ENCODE data around the gene VPS37D.

DNA sequence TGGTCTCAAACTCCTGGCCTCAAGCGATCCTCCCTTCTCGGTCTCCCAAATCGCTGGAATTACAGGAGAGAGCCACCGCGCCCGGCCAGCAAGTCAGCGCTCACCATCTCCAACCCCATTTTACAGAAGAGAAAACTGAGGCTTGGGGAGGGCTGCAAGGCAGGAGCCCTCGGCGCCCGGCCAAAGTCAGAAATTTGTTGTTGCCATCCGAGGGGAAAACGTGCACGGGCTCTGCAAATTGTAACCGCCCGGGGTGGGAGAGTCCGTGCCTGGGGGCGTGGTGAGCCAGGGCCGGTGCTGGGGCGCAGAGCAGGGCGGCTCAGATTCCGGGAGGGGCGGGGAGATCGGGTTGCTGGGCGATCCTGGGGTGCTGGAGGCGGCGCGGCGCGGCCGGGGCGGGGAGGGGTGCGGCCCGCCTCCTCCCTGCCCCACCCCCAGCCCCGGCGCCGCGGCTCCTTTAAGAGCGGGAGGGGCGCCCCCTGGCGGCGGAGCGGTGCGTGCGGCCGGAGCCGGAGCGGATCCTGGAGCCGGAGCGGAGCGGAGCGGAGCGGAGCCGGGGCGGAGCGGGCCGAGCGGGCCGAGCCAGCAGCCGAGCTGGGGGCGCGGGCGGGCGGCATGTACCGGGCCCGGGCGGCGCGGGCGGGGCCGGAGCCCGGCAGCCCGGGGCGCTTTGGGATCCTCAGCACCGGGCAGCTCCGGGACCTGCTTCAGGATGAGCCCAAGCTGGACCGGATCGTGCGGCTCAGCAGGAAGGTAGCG is at the start of gene VPS37D:
- TF ChIP-seq, protein P1, sequence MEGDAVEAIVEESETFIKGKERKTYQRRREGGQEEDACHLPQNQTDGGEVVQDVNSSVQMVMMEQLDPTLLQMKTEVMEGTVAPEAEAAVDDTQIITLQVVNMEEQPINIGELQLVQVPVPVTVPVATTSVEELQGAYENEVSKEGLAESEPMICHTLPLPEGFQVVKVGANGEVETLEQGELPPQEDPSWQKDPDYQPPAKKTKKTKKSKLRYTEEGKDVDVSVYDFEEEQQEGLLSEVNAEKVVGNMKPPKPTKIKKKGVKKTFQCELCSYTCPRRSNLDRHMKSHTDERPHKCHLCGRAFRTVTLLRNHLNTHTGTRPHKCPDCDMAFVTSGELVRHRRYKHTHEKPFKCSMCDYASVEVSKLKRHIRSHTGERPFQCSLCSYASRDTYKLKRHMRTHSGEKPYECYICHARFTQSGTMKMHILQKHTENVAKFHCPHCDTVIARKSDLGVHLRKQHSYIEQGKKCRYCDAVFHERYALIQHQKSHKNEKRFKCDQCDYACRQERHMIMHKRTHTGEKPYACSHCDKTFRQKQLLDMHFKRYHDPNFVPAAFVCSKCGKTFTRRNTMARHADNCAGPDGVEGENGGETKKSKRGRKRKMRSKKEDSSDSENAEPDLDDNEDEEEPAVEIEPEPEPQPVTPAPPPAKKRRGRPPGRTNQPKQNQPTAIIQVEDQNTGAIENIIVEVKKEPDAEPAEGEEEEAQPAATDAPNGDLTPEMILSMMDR (conservative IDR thresholded peaks at IDR 0.05; ENCODE audit: low read depth, low read length): peak; percentile 98
- TF ChIP-seq RAD21 (IDR thresholded peaks at IDR 0.05; ENCODE audit: low read length): peak; percentile 66
- TF ChIP-seq MXI1 (IDR thresholded peaks at IDR 0.05; ENCODE audit: borderline replicate concordance, low read depth, low read length): peak; percentile 33; the same call in 1 of the 2 replicates
- no peak for TF ChIP-seq POLR2A (IDR thresholded peaks at IDR 0.05; ENCODE audit: low read depth, low read length)
- no peak for TF ChIP-seq RFX5 (IDR thresholded peaks at IDR 0.05; ENCODE audit: low read depth, low read length)
- no peak; the same call in 1 of the 2 replicates for TF ChIP-seq BHLHE40 (IDR thresholded peaks at IDR 0.05; ENCODE audit: low read depth, low read length)
- TF ChIP-seq SMC3 (IDR thresholded peaks at IDR 0.05; ENCODE audit: low read depth, low read length): peak; percentile 69
- TF ChIP-seq MAFK (IDR thresholded peaks at IDR 0.05; ENCODE audit: low read depth, low read length): no peak
- TF ChIP-seq, protein P2, sequence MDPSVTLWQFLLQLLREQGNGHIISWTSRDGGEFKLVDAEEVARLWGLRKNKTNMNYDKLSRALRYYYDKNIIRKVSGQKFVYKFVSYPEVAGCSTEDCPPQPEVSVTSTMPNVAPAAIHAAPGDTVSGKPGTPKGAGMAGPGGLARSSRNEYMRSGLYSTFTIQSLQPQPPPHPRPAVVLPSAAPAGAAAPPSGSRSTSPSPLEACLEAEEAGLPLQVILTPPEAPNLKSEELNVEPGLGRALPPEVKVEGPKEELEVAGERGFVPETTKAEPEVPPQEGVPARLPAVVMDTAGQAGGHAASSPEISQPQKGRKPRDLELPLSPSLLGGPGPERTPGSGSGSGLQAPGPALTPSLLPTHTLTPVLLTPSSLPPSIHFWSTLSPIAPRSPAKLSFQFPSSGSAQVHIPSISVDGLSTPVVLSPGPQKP (IDR thresholded peaks at IDR 0.05; ENCODE audit: borderline replicate concordance, low read depth, low read length): no peak
- TF ChIP-seq CHD1 (IDR thresholded peaks at IDR 0.05; ENCODE audit: low read depth, low read length): no peak
- TF ChIP-seq, protein P3, sequence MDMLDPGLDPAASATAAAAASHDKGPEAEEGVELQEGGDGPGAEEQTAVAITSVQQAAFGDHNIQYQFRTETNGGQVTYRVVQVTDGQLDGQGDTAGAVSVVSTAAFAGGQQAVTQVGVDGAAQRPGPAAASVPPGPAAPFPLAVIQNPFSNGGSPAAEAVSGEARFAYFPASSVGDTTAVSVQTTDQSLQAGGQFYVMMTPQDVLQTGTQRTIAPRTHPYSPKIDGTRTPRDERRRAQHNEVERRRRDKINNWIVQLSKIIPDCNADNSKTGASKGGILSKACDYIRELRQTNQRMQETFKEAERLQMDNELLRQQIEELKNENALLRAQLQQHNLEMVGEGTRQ (IDR thresholded peaks at IDR 0.05; ENCODE audit: low read depth, low read length): no peak
- no peak for TF ChIP-seq FOS (IDR thresholded peaks at IDR 0.05; ENCODE audit: low read depth, low read length)

Measured in IMR-90 (cell line).